ENCODE measurements around the gene SPAG6. TPM values are rescaled to one million over a fixed set of nuclear protein-coding genes. Genes with fewer than 3 reads are reported as not detected.

SPAG6 gene
- total and polyA plus RNA-seq, 2 of the 4 experiments (the other 2 are of a cell fraction): not detected

GRCh38 chr10:22324893-22325271 lies 20.4 kb upstream of the SPAG6 start:
- Histone ChIP-seq H3K9ac (ENCODE audit: low read depth, low read length) (peak overlapping the region; percentile 36), H3K4me2 (ENCODE audit: low read depth, low read length) (peak overlapping the region; percentile 74), H4K91ac (ENCODE audit: insufficient read depth, low read depth, low read length) (no peak overlapping the region), H2AK9ac (replicated peaks; ENCODE audit: low read depth, low read length, poor library complexity) (no peak overlapping the region), H3K56ac (ENCODE audit: extremely low read depth, insufficient read depth, low read length) (no peak overlapping the region), H2AFZ (replicated peaks; ENCODE audit: low read length, poor library complexity) (no peak overlapping the region), H4K20me1 (ENCODE audit: insufficient read depth, low read length) (peaks cover 13% of the 10 kb centered on the region; the same call in 1 of the 2 replicates), H3K4ac (ENCODE audit: low read depth, low read length) (no peak overlapping the region), H3K36me3 (ENCODE audit: control insufficient read depth, insufficient read depth, low read length) (peaks cover 7% of the 10 kb centered on the region), H2BK5ac (ENCODE audit: low read depth, low read length, poor library complexity, severe bottlenecking) (no peak overlapping the region), H2BK15ac (ENCODE audit: low read depth, low read length) (no peak overlapping the region), H3K79me1 (ENCODE audit: low read depth in 1 of 2, low read length in 2 of 2) (peaks cover 23 to 29% of the 10 kb centered on the region in 2 experiments), H4K5ac (ENCODE audit: low read depth, low read length) (no peak overlapping the region), H2BK120ac (ENCODE audit: low read depth, low read length) (no peak overlapping the region), H3K9me3 (ENCODE audit: control insufficient read depth, insufficient read depth, low read length) (0 out of 2 replicates have a peak, but pooled peaks cover 3% of the 10 kb centered on the region), H4K8ac (ENCODE audit: low read depth in 2 of 2, low read length in 2 of 2) (no peak overlapping the region), H3K9me1 (ENCODE audit: insufficient read depth, low read length) (0 out of 2 replicates have a peak, but pooled peaks cover 2% of the 10 kb centered on the region), H2AK5ac (ENCODE audit: low read depth, low read length) (no peak overlapping the region), H3K18ac (ENCODE audit: low read depth, low read length) (no peak overlapping the region), H3K4me1 (ENCODE audit: control insufficient read depth, insufficient read depth, low read length) (no peaks in the 10 kb centered on the region; the same call in 1 of the 2 replicates), H3K14ac (replicated peaks; ENCODE audit: low read depth, low read length) (no peak overlapping the region), H2BK20ac (ENCODE audit: low read depth, low read length) (no peak overlapping the region), H3K4me3 (ENCODE audit: insufficient read depth, low read depth, low read length) (peak overlapping the region; percentile 32), H3K27me3 (ENCODE audit: control insufficient read depth, insufficient read depth, low read length) (peaks cover 21% of the 10 kb centered on the region), H3K27ac (ENCODE audit: insufficient read depth, low read length) (no peak overlapping the region), H3K23ac (ENCODE audit: low read depth, low read length) (peak overlapping the region; percentile 11)
- intact Hi-C loops (cut with micrococcal nuclease) (loop anchor here (1.0 to 10.0 kb wide), 4 partner anchors 112 to 813 kb away; no protein-coding TSS in a partner anchor), in situ Hi-C loops (cut with MboI; ENCODE audit: low sequenced_read_pairs) (loop anchor here (10.0 to 25.0 kb wide), 2 partner anchors 500 to 813 kb away; no protein-coding TSS in a partner anchor), dilution Hi-C loops (cut with HindIII; ENCODE audit: low sequenced_read_pairs, unreplicated experiment) (no loop called here)
- ATAC-seq (ENCODE audit: low read depth) (no peak), DNase-seq (no peak)
- ChIA-PET POLR2A (ENCODE audit: unreplicated experiment) (no interaction called here), CTCF (no interaction called here)
- TF ChIP-seq MAZ (IDR thresholded peaks at IDR 0.05; ENCODE audit: borderline replicate concordance, low read depth, low read length): no peak
- TF ChIP-seq CHD1 (IDR thresholded peaks at IDR 0.05; ENCODE audit: low read depth, low read length): no peak
- TF ChIP-seq CEBPB (IDR thresholded peaks at IDR 0.05; ENCODE audit: low read depth, low read length): no peak
- no peak for TF ChIP-seq BHLHE40 (IDR thresholded peaks at IDR 0.05; ENCODE audit: low read depth, low read length)
- 0 out of 2 replicates have a peak, but pooled peaks have one; percentile 21 for TF ChIP-seq MAFK (IDR thresholded peaks at IDR 0.05; ENCODE audit: low read depth, low read length)
- no peak for TF ChIP-seq RFX5 (IDR thresholded peaks at IDR 0.05; ENCODE audit: low read depth, low read length)
- TF ChIP-seq NFE2L2 (IDR thresholded peaks at IDR 0.05; ENCODE audit: low read depth, low read length): no peak
- no peak for TF ChIP-seq MXI1 (IDR thresholded peaks at IDR 0.05; ENCODE audit: borderline replicate concordance, low read depth, low read length)
- no peak for TF ChIP-seq FOS (IDR thresholded peaks at IDR 0.05; ENCODE audit: low read depth, low read length)
- no peak for TF ChIP-seq SMC3 (IDR thresholded peaks at IDR 0.05; ENCODE audit: low read depth, low read length)
- TF ChIP-seq, protein P1, sequence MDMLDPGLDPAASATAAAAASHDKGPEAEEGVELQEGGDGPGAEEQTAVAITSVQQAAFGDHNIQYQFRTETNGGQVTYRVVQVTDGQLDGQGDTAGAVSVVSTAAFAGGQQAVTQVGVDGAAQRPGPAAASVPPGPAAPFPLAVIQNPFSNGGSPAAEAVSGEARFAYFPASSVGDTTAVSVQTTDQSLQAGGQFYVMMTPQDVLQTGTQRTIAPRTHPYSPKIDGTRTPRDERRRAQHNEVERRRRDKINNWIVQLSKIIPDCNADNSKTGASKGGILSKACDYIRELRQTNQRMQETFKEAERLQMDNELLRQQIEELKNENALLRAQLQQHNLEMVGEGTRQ (IDR thresholded peaks at IDR 0.05; ENCODE audit: low read depth, low read length): 0 out of 2 replicates have a peak, but pooled peaks have one; percentile 2
- no peak for TF ChIP-seq RCOR1 (IDR thresholded peaks at IDR 0.05; ENCODE audit: insufficient replicate concordance, low read length)
- TF ChIP-seq ELK1 (IDR thresholded peaks at IDR 0.05; ENCODE audit: borderline replicate concordance, low read depth, low read length): no peak
- no peak for TF ChIP-seq POLR2A (IDR thresholded peaks at IDR 0.05; ENCODE audit: low read depth, low read length)
- no peak for TF ChIP-seq RAD21 (IDR thresholded peaks at IDR 0.05; ENCODE audit: low read length)
- TF ChIP-seq, protein P2, sequence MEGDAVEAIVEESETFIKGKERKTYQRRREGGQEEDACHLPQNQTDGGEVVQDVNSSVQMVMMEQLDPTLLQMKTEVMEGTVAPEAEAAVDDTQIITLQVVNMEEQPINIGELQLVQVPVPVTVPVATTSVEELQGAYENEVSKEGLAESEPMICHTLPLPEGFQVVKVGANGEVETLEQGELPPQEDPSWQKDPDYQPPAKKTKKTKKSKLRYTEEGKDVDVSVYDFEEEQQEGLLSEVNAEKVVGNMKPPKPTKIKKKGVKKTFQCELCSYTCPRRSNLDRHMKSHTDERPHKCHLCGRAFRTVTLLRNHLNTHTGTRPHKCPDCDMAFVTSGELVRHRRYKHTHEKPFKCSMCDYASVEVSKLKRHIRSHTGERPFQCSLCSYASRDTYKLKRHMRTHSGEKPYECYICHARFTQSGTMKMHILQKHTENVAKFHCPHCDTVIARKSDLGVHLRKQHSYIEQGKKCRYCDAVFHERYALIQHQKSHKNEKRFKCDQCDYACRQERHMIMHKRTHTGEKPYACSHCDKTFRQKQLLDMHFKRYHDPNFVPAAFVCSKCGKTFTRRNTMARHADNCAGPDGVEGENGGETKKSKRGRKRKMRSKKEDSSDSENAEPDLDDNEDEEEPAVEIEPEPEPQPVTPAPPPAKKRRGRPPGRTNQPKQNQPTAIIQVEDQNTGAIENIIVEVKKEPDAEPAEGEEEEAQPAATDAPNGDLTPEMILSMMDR (conservative IDR thresholded peaks at IDR 0.05; ENCODE audit: low read depth, low read length): no peak
- BruUV-seq (replicated peaks): no TSS peak
- 0% methylated on average over 3 of the region's 9 CpGs; no CpG with 5 or more reads in 1 of the 2 experiments for WGBS, 2 experiments (ENCODE audit: extremely low coverage in 2 of 2, insufficient read length in 1 of 2)
